Measurements from ENCODE around the gene MPHOSPH9. TPM values are rescaled to one million over a fixed set of nuclear protein-coding genes. Genes with fewer than 3 reads are reported as not detected.

Gene MPHOSPH9
- total and polyA plus RNA-seq, 2 of the 4 experiments (the other 2 are of a cell fraction), result 7.6 to 17.0 TPM

- Histone ChIP-seq H3K36me3 (ENCODE audit: control insufficient read depth, insufficient read depth, low read length) (no peaks in the 10 kb centered on the region), H3K4ac (ENCODE audit: low read depth, low read length) (no peak overlapping the region), H2BK120ac (ENCODE audit: low read depth, low read length) (no peak overlapping the region), H3K56ac (ENCODE audit: extremely low read depth, insufficient read depth, low read length) (no peak overlapping the region), H3K79me1 (ENCODE audit: low read depth in 1 of 2, low read length in 2 of 2) (peaks cover 30 to 56% of the 10 kb centered on the region in 2 experiments), H2BK5ac (ENCODE audit: low read depth, low read length, poor library complexity, severe bottlenecking) (no peak overlapping the region), H2AK9ac (replicated peaks; ENCODE audit: low read depth, low read length, poor library complexity) (peak overlapping the region; percentile 44), H4K5ac (ENCODE audit: low read depth, low read length) (no peak overlapping the region), H4K20me1 (ENCODE audit: insufficient read depth, low read length) (peaks cover 18% of the 10 kb centered on the region), H2BK20ac (ENCODE audit: low read depth, low read length) (no peak overlapping the region), H2BK15ac (ENCODE audit: low read depth, low read length) (no peak overlapping the region), H3K4me3 (ENCODE audit: insufficient read depth, low read depth, low read length) (no peak overlapping the region), H3K27ac (ENCODE audit: insufficient read depth, low read length) (no peak overlapping the region), H3K27me3 (ENCODE audit: control insufficient read depth, insufficient read depth, low read length) (no peaks in the 10 kb centered on the region), H3K18ac (ENCODE audit: low read depth, low read length) (no peak overlapping the region), H3K14ac (replicated peaks; ENCODE audit: low read depth, low read length) (no peak overlapping the region), H2AK5ac (ENCODE audit: low read depth, low read length) (peak overlapping the region; percentile 64), H3K4me1 (ENCODE audit: control insufficient read depth, insufficient read depth, low read length) (peaks cover 33% of the 10 kb centered on the region), H2AFZ (replicated peaks; ENCODE audit: low read length, poor library complexity) (no peak overlapping the region), H4K91ac (ENCODE audit: insufficient read depth, low read depth, low read length) (no peak overlapping the region), H3K4me2 (ENCODE audit: low read depth, low read length) (no peak overlapping the region), H3K23ac (ENCODE audit: low read depth, low read length) (no peak overlapping the region), H3K9me3 (ENCODE audit: control insufficient read depth, insufficient read depth, low read length) (no peaks in the 10 kb centered on the region), H3K9me1 (ENCODE audit: insufficient read depth, low read length) (peaks cover 18% of the 10 kb centered on the region), H3K9ac (ENCODE audit: low read depth, low read length) (no peak overlapping the region), H4K8ac (ENCODE audit: low read depth in 2 of 2, low read length in 2 of 2) (no peak overlapping the region)
- ATAC-seq (ENCODE audit: low read depth), result no peak
- TF ChIP-seq MAZ (IDR thresholded peaks at IDR 0.05; ENCODE audit: borderline replicate concordance, low read depth, low read length), result no peak
- TF ChIP-seq CEBPB (IDR thresholded peaks at IDR 0.05; ENCODE audit: low read depth, low read length), result no peak
- no peak for TF ChIP-seq MAFK (IDR thresholded peaks at IDR 0.05; ENCODE audit: low read depth, low read length)
- no peak for TF ChIP-seq CTCF (conservative IDR thresholded peaks at IDR 0.05; ENCODE audit: low read depth, low read length)
- no peak for TF ChIP-seq FOS (IDR thresholded peaks at IDR 0.05; ENCODE audit: low read depth, low read length)
- TF ChIP-seq POLR2A (IDR thresholded peaks at IDR 0.05; ENCODE audit: low read depth, low read length), result no peak
- no peak for DNase-seq
- intact Hi-C loops (cut with micrococcal nuclease) (no loop called here), dilution Hi-C loops (cut with HindIII; ENCODE audit: low sequenced_read_pairs, unreplicated experiment) (no loop called here), in situ Hi-C loops (cut with MboI; ENCODE audit: low sequenced_read_pairs) (loop anchor here (10.0 kb wide), 1 partner anchor 158 kb away; the partner anchor contains the start of gene ARL6IP4)
- CTCF ChIA-PET, result interaction anchor here (1.1 kb wide), 1 partner anchor 17 kb away, joined by 3 read pairs; no protein-coding TSS in a partner anchor
- 93% methylated on average over 5 of the region's 11 CpGs; no CpG with 5 or more reads in 1 of the 2 experiments for WGBS, 2 experiments (ENCODE audit: extremely low coverage in 2 of 2, insufficient read length in 1 of 2)
- POLR2A ChIA-PET (ENCODE audit: unreplicated experiment), result no interaction called here
- BruUV-seq (replicated peaks), result no TSS peak
These were observed 89.8 kb downstream of the MPHOSPH9 start for GRCh38 chr12:123142921-123143735.

Measured in IMR-90 (cell line).